ENCODE results near the gene SORT1.

DNA sequence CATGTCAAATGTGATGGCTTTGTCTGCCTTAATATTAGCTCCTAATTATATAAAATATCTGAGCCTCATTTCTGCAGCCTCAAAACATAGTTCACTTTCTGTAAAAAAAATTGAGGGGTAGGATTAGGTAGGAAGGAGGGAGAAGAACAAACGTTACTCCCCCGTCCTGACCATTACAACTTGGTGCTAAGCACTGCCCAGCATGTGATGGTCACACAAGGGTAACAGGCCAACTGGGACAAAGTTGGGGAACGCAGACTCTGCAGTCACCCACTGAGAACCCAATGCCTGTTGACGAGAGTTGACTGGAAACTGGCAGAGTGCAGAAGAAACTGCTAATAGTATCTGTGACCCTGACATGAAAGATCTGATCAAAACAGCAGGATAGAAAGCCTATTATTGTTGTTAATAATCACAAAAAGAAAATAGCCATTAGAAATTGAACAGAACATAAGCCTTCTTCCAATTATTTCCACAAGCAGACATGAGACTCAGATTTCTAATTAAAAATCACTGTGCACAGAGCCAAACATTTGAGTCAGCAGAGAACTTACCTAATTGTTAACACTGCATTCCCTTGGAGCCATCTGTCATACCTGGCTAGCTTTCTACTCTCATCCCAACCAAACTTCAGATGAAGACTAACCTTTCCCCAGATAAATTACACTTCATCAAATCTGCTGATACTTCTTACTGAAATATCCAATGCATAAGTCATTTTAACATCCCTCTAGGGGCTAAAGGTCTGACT is 5.5 kb downstream of the SORT1 start:
- TF ChIP-seq, protein P1, sequence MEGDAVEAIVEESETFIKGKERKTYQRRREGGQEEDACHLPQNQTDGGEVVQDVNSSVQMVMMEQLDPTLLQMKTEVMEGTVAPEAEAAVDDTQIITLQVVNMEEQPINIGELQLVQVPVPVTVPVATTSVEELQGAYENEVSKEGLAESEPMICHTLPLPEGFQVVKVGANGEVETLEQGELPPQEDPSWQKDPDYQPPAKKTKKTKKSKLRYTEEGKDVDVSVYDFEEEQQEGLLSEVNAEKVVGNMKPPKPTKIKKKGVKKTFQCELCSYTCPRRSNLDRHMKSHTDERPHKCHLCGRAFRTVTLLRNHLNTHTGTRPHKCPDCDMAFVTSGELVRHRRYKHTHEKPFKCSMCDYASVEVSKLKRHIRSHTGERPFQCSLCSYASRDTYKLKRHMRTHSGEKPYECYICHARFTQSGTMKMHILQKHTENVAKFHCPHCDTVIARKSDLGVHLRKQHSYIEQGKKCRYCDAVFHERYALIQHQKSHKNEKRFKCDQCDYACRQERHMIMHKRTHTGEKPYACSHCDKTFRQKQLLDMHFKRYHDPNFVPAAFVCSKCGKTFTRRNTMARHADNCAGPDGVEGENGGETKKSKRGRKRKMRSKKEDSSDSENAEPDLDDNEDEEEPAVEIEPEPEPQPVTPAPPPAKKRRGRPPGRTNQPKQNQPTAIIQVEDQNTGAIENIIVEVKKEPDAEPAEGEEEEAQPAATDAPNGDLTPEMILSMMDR (conservative IDR thresholded peaks at IDR 0.05; ENCODE audit: low read length): no peak
- TF ChIP-seq EZH2phosphoT487 (IDR thresholded peaks at IDR 0.05; ENCODE audit: borderline replicate concordance, low read depth, low read length): no peak
